GM23248 (cell line): Measurements from ENCODE around the gene LTF.

ENCODE experiments used
- EZH2 ChIP-seq: fragments of 200-600 bp; sonication (generic); IDR thresholded peaks from 2 replicates; pipeline ENCODE4 v1.6.1; 2018; ENCODE audit warnings: antibody characterized with exemption, mild to moderate bottlenecking; ENCODE audit not compliant: insufficient read depth, poor library complexity, severe bottlenecking
- EZH2phosphoT487 ChIP-seq: fragments of 200-600 bp; sonication (generic); IDR thresholded peaks from 2 replicates; pipeline ENCODE4 v1.6.1; 2018; ENCODE audit warnings: antibody characterized with exemption, moderate library complexity, mild to moderate bottlenecking, low read depth; ENCODE audit not compliant: insufficient read depth

GRCh38 chr3:46429671-46430070 lies 35.0 kb downstream of the LTF start:
- TF ChIP-seq EZH2 (no peak), EZH2phosphoT487 (no peak)
